Forelimb muscle (tissue), 1 donor: ENCODE measurements around the gene CDC42. TPM values are rescaled to one million over a fixed set of nuclear protein-coding genes. Genes with fewer than 3 reads are reported as not detected.

Experiments
- DNase-seq: peaks from one replicate; pipeline ENCODE4 v3.0.0-alpha.2; 2013; ENCODE audit warnings: low read depth
- polyA plus RNA-seq: library from polyadenylated mRNA; unstranded; fragments of 120-200 nt; gene quantifications from one replicate; pipeline ENCODE4 v1.2.1, GENCODE V29; 2013; ENCODE audit not compliant: insufficient read length

CDC42 gene
- polyA plus RNA-seq, 1 donor, result 201 TPM

DNA sequence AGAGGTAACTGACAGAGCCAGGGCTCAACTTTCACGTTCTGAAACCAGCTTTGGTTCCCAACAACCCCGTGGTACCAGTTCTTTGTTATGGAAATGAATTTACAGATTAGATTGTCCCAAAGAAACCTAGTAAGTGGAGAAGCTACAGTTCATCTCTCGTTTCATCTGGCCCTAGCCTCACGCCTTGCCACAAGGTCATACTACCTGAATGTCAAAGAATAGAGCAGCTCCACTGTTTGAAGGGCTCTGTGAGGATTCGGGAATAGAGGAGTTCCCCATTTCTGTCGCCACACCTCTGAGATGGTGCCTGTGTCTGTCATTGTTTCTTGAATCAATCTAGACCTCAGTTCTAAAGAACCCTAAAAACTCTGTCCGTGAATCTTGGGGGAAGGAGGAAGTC, 15.0 kb upstream of the CDC42 start:
- no peak for DNase-seq

DNA sequence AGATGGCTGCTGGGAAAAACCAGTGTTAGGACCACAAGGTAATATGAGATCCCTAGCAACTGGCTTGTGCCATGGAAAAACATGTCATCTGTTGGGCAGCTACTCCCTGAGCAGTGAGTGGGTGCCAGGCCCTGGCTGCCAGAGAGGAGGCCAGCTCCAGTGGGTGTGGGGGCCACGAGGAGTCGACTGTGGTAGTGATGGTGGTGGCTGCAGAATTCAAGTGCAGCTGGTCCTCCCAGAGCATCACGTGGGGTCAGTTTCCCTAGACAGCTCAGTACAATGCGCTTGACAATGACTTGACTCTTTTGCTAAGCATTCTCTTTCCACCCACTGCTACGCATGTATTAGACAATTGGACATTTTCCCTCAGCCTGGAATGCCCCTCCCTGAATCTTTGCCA, 14.5 kb upstream of the CDC42 start:
- no peak for DNase-seq

DNA sequence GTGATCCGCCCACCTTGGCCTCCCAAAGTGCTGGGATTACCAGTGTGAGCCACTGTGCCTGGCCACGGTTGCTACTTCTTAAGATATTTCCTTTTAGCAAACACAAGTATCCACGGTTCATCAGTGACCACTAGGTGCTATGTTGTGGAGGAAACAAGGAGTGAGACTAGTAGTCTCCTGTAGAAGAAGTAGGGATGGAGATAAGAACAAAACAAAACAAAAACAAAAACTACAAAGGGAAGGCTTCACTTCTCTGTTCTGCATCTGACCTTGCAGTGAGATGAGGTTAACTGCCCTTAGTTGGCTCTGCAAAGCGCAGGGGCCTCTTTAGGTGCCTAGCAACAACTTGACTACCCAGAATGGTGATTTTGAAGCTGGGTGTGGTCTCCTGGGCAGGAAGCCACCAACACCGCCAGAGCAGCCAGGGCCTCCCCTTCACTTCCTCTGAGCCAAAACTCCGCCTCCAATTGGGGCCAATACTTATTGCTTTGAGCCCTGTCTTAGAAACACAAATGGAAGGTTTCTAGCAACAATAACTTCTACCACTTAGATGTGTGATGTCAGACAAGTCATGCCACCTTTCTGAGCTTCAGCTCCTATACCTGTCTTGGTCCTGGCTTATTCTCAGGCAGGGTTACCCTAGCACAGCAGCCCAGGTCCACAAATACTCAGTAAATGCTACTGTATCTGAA, 12.8 kb upstream of the CDC42 start:
- DNase-seq, result no peak

DNA sequence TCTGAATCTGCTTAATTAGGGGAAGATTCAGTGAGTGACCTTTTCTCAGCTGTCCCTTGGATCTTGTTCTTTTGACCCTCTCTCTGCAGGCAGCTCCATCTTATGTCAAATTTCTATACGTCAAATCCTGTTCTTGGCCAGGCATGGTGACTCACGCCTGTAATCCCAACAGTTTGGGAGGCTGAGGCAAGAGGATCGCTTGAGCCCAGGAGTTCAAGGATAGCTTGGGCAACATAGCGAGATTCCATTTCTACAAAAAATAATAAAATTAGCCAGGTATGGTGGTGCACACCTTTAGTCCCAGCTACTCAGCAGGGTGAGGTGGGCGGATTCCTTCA, 12.3 kb upstream of the CDC42 start:
- DNase-seq, result no peak

DNA sequence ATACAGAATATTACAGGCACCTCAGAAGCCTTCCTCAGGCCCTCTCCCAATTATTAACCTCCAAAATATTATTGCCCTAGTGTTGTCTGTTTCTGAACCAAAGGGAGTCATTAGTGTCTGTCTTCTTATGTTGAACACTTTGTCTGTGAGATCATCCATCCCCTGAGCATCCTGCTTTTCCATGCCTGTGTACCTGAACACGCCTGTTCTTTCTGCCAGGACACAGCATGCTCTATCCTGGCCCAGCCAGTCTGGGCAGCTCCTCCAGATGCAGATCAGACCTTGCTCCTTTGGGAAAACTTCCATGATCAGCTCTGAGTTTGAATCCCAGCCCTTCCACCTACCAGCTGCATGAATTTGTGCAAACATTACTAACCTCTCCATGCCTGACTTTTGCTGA, 11.0 kb upstream of the CDC42 start:
- no peak for DNase-seq

DNA sequence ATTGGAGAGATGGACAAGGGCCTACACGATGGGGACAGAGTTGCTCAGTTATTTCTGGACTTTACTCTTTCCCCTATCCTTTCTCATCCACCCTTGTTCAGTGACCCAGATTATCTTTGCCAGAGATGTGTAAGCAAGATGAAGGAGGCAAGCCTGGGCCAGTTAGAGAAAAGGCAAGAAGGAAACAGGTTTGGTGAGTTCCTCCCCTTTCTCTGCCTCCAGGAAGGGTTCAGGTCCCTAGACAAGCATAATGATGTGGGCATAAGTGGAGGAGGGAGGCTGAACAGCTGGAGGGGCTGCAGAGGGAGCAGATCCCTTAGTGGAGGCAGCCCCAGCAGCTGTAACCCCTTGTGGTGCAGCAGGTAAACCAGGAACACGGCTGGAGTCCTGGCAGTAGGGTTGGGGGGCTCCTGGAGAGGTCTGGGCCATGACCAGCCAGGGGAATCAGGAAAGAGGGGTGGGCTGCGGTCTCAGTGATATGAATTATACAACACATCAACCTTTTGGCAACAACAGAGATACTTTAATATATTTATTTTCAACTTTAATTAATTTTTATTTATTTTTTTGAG, 9.2 kb upstream of the CDC42 start:
- DNase-seq, result no peak

DNA sequence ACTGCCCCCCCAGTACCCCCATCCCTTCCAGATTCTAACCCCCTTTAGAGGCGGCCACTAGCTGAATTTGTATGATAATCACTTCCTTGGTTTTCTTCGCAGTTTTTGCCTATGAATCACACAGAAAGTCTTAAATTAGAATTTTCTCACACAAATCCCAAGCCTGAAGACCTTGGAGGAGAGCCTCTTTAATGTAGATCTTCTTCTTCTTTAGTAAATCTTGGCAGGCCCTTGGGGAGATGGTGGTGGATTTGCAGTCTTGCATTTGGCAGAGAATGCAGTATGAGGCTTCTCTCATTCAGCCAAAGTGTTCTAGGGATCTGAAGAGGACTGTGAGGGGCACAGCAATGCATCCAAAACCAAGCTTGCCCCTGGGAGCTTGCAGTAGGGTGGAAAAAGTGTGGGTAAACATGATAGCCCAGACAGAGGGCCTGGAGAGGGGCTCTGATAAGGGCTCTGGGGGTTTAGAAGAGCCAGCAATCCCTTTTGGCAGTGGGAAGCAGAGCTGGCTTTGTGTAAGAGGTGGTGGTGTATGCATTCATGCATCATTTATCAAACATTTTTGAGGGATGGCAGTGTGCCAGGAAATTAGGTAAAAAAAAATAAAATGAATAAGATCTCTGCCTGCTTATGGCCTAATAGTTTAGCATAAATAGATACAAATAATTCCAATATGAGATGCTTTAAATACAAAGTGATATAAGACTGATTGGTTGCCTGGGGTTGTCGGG, 7.7 kb upstream of the CDC42 start:
- DNase-seq, result no peak

DNA sequence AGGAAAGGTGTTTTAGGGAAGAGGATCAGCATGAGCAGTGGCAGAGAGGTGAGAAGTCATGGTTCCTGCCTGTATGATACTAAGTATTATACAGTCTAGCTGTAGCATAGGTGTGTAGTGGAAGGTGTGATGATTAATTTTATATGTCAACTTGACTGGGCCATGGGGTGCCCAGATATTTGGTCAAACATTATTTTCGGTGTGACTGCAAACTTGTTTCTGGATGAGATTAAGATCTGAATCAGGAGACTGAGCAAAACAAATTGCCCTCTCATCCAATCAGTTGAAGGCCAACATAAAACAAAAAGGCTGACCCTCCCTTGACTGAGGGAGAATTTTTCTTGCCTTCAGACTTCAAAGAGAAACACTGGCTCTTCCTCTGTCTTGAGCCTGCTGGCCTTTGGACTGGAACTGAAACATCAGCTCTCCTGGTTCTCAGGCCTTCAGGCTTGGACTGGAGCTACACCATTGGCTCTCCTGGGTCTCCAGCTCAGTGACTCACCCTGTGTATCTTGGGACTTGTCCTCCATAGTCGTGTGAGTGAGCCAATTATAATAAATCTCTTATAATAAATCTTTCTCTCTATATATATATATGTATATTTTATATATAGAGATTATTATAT, 6.8 kb upstream of the CDC42 start:
- no peak for DNase-seq

DNA sequence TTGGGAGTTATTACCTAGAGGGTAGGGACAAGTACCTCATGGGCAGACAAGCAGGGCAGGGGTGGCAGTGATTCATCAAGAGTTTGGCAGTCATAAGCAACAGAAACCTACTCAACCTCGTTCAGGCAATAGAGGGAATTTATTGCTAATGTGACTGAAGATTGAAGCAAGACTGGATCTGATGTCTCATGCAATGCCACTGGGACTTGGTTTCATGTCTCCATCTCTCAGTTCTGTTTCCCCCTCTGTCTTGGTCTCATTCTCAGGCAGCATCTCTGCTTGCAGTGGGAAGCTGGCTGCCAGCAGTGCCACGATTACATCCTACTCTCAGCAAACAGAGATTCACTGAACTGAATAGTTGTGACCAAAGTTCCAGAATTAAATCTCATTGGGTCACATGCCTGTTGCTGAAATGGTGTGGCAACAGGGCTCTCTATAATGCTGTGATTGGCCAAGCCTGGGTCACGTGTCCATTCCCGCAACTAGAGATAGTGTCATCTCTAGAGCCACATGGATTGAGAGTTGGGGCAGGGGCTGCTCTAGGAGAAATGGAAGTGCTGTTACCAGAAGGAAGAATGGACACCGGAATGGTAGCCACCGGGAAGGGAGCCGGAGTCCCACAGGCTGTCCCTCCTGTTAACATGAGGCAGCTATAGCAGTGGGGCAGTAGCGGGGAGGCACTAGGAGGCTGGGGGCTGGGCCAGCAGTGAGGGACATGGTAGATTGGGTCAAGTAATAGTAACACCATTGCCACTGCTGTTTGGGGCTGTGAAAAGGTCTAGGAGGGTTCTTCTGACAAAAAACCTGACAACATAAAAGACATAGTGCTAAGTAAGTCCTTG, 3.9 kb upstream of the CDC42 start:
- no peak for DNase-seq

DNA sequence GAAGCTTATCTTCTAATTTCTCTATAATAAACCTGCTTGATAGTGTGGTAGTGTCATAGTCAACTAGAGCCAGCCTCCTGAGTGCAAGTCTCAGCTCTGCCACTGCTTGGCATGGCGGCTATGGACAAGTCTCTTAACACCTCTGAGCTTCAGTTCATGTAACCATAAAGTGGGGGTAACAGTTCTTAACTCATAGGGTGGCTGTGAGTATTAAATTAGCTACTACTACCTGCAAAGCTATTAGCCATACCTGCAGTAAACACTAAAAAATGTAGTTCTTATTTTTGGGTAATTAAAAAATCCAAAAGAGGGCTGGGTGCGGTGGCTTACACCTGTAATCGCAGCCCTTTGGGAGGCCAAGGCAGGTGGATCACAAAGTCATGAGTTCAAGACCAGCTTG, 2.2 kb upstream of the CDC42 start:
- no peak for DNase-seq

DNA sequence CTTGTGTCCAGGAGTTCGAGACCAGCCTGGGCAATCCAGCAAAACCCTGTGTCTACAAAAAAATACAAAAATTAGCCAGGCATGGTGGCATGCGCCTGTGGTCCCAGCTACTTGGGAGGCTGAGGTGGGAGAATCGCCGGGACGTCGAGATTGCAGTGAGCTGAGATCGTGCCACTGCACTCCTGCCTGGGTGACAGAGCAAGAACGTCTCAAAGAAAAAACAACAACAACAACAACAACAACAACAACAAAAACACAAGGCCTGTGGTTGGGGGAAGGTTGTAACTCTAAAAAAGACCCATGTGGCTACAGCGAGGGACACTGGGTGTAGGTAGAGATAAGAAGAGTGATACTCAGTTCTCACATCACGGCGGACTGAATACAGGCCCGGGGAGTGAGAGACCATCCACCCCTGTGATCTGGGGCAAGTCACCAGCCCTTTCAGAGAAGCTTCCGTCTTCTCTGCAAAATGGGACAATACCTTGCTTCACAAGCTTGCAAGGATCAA, 848 bp upstream of the CDC42 start:
- DNase-seq, result no peak

DNA sequence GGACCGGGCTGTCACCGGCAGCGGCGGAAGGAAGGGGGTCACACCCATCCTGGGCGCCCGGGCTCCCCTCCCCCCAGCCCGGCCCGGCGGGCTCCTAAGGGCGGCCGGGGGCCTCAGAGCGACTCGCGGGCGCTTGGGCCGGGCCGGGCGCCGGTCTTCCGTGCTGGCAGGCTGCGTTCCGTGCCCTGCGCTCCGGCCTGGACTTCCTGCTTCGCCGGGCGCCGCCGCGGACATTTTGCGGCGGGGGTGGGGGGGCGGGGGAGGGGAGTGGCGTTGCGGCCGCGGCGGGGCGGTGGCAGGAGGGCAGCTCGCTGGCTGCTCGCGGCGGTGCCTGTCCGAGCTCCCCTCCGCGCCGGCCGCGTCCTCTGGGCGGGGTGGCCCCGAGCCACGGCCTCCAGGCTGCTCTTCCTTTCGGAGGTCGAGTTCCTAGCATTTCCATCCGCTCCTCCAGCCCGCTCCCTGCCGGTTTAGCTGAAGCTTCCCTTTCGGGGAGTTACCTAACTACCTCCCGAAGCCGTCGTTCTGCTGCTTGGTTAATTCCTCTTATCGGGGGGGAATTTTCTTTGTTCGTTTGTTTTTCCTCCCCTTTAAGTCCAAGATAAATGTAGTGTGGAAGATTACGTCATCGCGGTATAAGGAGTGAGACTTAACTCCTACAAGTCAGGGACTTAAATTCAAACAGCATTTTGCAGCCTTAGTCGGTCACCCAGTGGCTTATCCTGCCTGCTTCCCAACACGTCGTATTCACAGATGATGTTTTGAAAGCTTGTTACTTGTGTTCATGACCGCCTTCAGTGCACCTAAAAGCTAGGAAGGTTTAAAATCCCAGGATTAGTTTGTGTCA, 730 bp downstream of the CDC42 start:
- no peak for DNase-seq

DNA sequence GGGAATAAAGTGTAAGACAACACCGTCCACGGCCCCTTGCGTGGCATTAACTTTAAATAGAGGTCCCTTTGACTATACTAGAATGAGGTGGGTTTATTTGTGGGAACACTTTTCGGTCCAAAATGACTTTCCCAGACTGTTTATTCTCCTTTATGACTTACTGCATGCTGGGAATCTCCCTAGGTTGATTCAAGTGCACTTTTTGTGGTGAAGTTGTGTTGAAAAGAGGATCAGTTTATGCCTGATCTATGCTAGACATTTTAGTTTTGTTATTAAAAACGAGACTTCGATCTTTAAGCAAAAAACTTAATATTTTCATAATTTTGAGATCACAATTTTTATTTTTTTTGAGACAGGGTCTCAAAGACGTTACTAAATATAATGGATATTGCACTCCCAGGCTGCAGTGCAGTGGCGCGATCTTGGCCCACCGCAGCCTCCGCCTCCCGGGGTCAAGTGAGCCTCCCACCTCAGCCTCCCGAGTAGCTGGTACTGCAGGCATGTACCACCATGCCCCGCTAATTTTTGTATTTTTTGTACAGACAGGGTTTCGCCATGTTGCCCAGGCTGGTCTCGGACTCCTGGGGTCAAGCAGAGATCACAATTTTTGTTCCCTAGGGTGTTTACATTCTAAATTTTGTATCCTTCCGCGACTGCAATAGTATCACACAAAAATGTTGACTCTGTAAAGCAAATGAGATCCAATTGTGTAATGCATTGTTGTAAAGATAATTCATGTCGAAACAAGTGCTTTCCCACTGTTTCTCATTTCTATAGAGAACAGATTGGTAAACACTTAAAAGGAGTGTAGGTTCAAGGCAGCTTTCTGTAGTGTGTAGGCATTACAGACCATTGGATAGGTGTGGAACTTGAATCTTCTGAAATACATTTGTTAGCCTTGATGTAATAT, 1.6 kb downstream of the CDC42 start:
- no peak for DNase-seq

DNA sequence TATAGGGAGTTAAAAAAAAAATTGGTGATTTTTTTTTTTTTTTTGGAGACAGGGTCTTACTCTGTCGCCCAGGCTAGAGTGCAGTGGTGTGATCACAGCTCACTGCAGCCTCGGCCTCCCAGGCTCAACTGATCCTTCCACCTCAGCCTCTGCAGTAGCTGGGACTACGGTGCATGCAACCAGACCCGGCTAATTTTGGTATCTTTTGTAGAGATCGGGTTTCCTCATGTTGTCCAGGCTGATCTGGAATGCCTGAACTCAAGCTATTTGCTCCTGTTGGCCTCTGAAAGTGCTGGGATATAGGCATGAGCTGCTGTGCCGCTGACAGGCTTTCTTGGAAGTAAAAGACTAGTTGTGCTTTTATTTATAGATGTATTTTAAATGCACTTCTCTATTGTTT, 3.0 kb downstream of the CDC42 start:
- no peak for DNase-seq

DNA sequence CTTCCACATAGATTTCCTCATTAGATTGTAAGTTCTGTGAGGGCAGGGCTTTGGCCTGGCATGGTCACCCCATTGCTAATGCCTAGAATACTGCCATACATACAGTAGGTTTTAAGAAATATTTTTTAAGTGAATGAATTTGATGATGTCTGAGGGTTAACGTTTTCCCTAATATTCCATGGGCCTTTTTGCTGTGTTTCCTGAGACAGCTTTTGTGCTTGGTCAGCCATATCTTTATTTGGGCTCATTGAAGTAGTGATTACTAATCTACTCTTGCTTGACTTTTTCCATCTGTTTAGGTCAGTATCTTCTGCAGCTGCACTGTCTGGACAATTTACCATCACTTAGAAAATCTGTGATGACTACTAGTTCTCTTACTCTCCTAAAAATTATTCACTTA, 3.5 kb downstream of the CDC42 start:
- no peak for DNase-seq

DNA sequence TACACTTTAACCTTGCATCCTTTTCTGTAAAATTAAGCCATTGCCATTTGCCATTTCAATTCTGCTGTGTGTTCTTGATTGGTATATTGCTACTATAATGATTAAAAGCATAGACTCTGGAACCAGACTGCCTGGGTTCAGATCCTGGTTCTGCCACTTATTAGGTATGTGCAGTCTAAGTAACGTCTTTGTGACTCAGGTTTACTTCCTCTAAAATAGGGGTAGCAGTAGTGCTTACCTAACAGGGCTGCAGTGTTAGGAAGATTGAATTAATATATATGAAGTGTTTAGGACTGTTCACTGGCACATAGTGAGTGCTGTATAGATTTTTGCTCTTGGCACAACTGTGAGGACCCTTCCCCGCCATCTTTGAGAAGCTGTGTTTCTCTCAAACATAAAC, 4.4 kb downstream of the CDC42 start:
- DNase-seq, result no peak

DNA sequence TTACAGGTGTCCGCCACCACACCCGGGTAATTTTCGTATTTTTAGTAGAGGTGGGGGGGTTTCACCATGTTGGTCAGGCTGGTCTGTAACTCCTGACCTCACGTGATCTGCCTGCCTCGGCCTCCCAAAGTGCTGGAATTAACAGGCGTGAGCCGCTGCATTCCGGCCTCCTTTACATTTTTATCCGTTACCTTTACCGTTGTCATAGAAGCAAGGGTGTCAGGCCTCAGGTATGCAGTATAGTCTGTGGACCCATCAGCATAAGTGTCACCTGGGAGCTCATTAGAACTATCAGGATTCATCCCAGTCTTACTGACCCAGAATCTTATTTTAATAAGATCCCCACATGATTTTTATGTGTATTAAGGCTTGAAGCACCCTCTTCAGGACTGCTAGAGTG, 5.4 kb downstream of the CDC42 start:
- DNase-seq, result no peak

DNA sequence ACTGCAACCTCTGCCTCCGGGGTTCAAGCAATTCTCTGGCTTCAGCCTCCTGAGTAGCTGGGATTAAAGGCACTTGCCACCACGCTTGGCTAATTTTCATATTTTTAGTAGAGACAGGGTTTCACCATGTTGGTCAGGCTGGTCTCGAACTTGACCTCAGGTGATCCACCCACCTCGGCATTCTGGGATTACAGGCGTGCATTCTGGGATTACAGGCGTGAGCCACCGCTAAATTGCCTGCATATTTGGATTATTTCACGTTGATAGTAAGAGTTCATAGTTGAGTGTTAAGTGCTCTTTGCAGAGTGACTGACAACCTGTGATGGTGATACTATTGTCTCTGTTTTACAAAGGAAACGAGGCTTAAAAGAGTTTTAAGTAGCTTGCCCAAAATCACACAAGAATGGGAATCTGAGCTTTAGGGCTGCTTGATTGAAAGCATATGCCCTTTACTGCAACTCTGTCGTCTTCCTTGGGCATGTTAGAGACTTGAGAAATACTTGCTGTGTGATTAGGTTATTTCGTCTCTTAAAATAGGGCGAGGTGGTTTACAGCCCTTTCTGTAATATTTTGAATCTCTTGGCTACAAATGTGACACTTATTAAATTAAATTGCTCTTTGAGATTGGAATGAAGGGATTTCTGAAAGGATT, 12.4 kb downstream of the CDC42 start:
- DNase-seq, result no peak

DNA sequence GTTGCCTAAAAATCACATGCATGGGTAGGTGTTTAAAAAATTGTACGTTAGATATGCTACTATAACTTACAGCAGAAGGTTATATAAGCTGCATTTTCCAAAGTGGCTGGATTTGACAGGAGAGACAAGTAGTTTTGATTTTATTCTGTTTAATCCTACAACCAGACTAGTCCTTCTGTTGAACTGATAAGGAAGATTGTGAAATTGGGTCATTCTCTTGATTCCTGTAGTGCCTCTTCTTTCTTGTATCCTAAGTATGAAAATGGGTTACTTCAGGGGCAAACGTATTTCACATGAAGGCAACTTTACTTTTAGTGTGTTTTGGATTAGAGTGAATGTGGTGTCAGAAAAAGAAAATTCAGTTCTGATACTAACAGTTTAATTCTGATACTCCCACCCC, 19.0 kb downstream of the CDC42 start:
- no peak for DNase-seq
